GM19328 (cell line): ENCODE measurements around the gene THSD4.

Experiments
- ATAC-seq: cut with Tn5 transposase; IDR thresholded peaks from one replicate; pipeline ENCODE4 v1.9.1; 2021; ENCODE audit warnings: mild to moderate bottlenecking, moderate library complexity; ENCODE audit not compliant: unreplicated experiment

The THSD4 gene

GRCh38 chr15:71807125-71807629, 691.9 kb downstream of the THSD4 start:
- no peak for ATAC-seq

GRCh38 chr15:71807691-71808091, 692.4 kb downstream of the THSD4 start:
- ATAC-seq, result no peak

GRCh38 chr15:71808311-71809020, 693.2 kb downstream of the THSD4 start:
- no peak for ATAC-seq

GRCh38 chr15:71809346-71809745, 694.1 kb downstream of the THSD4 start:
- ATAC-seq, result no peak

- no peak for ATAC-seq
Observed at GRCh38 chr15:71810256-71811035, 695.2 kb downstream of the THSD4 start, which contains the start of gene NR2E3. Gene NR2E3 (plus strand): TSS chr15:71810554. CDS start chr15:71810744, 190 bp downstream.

GRCh38 chr15:71811036-71811736, 695.9 kb downstream of the THSD4 start:
- no peak for ATAC-seq

GRCh38 chr15:71811752-71812735, 696.8 kb downstream of the THSD4 start:
- no peak for ATAC-seq

GRCh38 chr15:71812966-71813722, 697.9 kb downstream of the THSD4 start:
- ATAC-seq, result no peak

- ATAC-seq, result no peak
Observed at GRCh38 chr15:71813723-71814470, 698.6 kb downstream of the THSD4 start.

GRCh38 chr15:71815301-71815700, 700.0 kb downstream of the THSD4 start:
- no peak for ATAC-seq

- no peak for ATAC-seq
Observed at GRCh38 chr15:71817351-71817750, 702.1 kb downstream of the THSD4 start.

- ATAC-seq, result no peak
Observed at GRCh38 chr15:71820127-71820526, 704.9 kb downstream of the THSD4 start.

- no peak for ATAC-seq
Observed at GRCh38 chr15:71821547-71822129, 706.4 kb downstream of the THSD4 start.

GRCh38 chr15:71822890-71823630, 707.8 kb downstream of the THSD4 start:
- ATAC-seq, result no peak

GRCh38 chr15:71823801-71824200, 708.5 kb downstream of the THSD4 start:
- ATAC-seq, result no peak

- no peak for ATAC-seq
Observed at GRCh38 chr15:71825021-71825730, 709.9 kb downstream of the THSD4 start.

GRCh38 chr15:71826196-71826595, 710.9 kb downstream of the THSD4 start:
- ATAC-seq, result no peak
